ENCODE measurements around the gene DNASE1L2.
"Not testable (repeated sequence)": the region's sequence is repeated elsewhere in the genome, so short reads cannot be mapped to it uniquely, and the experiment has no call there.

DNASE1L2 gene, protein sequence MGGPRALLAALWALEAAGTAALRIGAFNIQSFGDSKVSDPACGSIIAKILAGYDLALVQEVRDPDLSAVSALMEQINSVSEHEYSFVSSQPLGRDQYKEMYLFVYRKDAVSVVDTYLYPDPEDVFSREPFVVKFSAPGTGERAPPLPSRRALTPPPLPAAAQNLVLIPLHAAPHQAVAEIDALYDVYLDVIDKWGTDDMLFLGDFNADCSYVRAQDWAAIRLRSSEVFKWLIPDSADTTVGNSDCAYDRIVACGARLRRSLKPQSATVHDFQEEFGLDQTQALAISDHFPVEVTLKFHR

DNA sequence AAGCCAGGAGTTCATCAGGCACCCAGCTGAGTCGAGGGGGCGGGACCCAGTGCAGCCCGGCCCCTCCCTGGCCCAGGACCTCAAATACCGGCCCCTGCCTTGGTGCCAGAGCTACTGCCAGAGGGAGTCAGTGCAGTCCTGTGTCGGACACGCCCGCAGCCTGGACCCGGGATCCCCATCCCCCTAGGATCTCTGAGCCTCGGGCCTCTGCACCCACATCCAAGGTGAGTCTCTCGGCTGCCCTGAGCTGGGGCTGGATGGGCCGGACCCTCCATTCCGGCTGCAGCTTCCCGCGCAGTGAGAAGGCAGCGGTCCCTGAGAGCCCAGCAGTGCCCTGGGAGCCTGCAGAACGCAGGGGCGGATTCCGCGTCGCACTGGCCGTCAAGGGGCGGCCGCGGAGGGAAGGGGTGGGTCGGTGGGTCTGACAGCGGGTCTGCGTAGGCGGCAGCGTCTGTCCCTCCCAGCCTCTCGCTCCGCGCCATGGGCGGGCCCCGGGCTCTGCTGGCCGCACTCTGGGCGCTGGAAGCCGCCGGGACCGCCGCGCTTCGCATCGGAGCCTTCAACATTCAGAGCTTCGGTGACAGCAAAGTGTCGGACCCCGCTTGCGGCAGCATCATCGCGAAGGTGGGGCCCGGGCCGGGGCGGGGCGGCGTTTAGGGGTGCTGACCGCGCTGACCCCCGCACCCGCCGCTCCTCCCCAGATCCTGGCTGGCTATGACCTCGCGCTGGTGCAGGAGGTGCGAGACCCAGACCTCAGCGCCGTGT is at the start of gene DNASE1L2:
DNASE1L2 (plus strand) TSS at position 108 of the 765 bp plus-strand sequence; CDS start at position 481, 373 bp downstream.
- DNase-seq (ENCODE audit: low read depth) = no peak

DNA sequence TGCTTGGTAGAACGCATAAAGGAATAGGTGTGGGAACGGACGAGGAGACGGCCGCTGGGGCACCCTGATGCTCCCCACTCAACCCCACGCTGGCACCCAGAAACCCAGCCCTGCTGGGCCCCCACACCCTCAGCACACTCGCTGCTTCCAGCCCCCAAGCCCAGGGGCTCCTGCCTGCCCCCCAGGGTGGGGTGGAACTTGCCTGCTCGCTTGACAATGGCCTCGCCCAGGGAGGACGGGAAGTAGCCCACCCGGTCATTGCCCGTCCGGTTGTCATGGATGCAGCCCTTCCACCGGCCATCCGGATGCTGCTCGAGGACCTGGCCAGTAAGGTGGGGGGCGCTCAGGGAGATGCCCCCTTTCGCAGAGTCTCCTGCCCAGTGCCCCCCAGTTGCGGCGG is 49.7 kb upstream of the DNASE1L2 start:
- no peak for DNase-seq (ENCODE audit: low read depth)

DNA sequence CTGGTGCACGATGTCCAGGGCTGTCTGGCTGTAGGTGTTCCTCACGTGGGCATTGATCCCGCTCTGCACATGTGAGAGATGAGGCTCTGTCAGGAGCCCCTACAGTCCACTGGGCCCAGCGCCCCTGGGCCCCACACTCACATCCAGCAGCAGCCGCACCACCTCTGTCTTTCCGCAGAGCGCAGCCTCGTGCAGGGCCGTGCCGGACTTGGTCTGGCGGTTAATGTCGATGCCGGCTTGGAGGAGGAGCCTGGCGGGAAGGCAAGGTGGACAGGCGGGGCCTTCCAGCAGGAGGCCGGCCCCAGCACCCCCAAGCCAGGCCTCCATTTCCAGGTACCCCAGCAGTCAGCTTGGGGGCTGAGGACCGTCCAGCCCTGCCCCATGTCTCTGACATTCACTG is 49.0 kb upstream of the DNASE1L2 start:
- DNase-seq (ENCODE audit: low read depth) = no peak

DNA sequence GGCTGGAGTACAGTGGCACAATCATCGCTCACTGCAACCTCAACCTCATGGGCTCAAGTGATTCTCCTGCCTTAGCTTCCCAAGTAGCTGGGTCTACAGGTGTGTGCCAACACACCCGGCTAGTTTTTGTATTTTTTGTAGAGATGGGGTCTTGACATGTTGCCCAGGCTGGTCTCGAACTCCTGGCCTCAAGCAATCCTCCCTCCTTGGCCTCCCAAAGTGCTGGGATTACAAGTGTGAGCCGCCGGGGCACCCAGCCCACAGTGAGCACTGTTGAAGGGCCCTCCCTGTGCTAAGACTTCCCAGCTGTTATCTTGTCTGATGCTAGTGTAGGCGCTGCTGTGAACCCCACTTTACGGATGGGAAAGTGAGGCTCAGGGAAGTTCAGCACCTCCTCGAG is 47.8 kb upstream of the DNASE1L2 start:
- no peak for DNase-seq (ENCODE audit: low read depth)

DNA sequence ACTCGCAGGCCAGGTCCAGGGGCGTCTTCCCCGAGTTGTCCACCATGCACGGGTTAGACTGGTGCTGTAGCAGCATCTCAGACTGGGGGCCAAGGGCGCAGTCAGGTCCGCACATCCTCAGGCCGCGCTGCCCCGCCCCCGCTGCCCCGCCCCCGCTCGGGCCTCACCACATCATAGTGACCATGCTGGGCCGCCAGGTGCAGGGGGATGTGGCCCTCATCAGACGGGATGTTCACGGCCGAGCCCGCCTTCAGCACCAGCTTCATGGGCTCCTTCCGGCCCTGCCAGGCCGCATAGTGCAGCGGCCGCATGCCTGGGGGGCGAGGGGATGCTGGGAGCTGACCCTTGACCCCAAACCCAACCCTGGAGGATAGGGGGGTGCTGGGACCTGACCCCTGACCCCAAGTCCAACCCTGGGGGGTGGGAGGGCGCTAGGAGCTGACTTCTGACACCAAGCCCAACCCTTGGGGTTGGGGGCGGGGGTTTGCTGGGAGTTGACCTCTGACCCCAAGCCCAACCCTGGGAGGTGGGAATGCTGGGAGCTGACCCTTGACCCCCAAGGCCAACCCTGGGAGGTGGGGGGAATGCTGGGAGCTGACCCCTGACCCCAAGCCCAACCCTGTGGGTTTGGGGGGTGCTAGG is 46.9 kb upstream of the DNASE1L2 start:
- no peak for DNase-seq (ENCODE audit: low read depth)

DNA sequence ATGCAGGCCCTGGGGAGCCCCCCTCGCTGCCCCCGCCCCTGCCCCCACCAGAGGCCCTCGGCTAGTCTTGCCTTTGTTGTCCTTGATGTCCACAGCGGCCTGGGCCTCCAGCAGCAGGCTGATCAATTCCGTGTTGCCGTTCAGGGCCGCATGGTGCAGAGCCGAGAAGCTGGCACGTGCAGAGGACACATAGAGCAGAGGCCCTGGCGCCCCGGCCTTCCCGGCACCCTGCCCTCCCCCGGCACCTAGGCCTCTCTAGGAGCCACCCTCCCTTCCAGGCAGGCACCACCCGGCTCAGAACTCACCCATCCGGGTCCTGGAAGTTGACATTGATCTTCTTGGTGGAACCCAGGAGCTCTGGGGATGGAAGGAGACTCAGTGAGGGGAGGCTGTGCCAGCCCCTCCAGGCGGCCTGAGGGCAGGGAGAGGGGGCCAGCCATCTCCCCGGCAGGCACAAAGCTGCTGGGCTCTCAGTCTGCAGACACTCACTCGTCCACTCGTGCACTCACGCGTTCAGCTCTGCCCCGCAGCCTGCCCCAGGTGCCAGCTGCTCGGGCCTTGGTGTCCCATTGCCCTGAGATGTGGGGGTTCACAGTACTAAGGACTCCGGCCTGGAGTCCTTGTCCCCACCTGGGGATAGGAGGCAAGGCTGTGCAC is 46.1 kb upstream of the DNASE1L2 start:
- no peak for DNase-seq (ENCODE audit: low read depth)

DNA sequence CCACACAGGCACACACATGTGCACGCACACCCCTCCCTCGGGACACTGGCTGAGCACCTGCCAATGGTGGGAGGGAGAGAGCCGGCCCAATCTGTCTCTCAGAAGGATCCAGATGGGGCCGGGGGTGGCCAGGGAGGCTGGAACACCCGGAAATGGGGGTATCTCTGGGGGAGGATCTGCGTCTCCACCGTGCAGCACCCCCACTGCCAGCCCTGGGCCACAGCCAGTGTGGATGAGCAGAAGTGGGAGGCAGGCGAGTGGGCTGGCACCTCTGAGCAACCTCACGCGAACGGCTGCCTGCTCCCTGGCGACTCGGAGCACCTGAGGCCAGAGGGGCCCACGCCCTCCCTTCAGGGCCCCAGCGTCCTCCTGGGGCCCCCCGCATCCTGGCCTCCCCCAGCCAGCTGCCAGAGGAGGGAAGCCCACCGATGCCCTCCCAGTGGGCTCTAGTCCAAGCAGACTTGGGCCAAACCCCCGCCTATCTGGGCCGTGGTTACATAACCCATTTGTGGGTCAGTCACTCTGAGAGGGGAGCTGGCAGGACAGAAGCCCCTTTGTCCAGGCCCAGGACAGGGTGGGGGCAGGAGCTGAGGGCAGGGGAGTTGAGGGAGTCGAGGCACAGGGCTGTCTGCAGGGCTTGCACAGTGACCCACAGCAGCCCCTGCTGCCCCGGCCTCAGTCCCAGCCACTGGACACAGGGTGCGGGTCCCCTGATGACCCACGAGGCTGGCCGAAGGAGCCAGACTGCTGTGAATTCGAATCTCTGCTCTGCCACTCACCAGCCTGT is 45.4 kb upstream of the DNASE1L2 start:
- DNase-seq (ENCODE audit: low read depth) = no peak

DNA sequence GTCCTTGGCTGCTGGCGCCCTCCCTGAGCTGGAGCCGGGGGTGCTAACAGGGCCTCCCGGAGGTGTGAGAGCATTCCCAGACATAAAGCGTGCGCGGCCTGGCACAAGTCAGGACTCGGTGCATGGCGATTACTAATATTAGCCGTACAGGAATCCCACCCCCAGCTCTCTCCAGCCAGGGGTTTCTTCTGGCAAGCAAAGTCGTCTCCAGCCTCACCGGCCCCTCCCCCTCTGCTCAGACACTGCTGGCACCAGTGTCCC is 44.9 kb upstream of the DNASE1L2 start:
- no peak for DNase-seq (ENCODE audit: low read depth)

DNA sequence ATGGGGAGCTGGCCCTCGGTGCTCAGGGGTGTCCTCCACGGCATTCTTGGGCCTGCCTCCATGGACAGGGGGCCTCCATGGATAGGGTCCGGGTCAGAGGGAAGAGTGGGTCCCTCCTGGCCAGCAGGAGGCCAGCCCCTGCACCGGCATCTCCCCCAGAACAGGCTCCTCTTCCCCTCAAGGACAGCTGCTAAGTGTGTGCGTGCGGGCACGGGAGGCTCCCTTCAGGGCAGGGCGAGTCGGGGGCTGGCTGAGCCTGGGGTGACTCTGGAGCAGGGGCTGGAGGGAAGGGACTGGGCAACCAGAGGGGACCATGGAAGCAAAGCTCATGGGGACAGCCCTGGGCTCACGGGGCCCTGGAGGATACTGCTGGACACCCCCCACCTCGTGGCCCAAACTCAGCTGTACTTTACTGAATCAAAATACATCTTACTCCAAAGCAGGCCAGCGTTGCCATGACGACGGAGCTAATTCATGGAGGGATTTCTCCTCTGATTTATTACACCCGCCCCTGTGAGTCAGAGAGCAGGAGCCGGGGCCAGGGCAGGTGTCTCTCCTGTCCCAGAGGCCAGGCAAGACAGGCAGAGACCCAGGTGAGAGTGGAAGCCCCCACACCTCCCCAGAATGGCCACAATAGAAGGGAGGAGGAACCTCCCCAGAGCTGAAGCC is 41.9 kb upstream of the DNASE1L2 start:
- no peak for DNase-seq (ENCODE audit: low read depth)

DNA sequence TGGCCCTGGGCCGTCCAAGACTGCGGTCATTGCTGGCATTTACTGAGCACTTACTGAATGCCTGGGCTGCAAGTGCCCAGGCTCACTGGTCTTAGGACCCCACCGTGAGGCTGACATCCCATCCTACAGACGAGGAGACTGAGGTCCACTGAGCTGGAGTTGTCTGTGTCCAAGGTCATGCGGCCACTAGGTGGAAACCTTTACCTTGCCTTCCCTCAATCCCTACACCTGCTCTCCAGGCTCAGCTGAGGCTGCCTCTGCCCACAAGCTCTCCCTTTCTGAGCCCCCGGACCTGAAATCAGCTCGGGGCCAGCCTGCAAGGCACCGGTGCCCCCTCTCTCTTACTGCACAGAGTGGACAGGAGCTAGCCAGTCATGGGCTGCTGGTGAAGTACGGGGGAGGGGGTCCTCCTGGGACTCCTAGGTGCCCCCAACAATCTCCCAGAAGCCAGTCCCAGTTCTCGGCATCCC is 41.4 kb upstream of the DNASE1L2 start:
- DNase-seq (ENCODE audit: low read depth) = no peak

DNA sequence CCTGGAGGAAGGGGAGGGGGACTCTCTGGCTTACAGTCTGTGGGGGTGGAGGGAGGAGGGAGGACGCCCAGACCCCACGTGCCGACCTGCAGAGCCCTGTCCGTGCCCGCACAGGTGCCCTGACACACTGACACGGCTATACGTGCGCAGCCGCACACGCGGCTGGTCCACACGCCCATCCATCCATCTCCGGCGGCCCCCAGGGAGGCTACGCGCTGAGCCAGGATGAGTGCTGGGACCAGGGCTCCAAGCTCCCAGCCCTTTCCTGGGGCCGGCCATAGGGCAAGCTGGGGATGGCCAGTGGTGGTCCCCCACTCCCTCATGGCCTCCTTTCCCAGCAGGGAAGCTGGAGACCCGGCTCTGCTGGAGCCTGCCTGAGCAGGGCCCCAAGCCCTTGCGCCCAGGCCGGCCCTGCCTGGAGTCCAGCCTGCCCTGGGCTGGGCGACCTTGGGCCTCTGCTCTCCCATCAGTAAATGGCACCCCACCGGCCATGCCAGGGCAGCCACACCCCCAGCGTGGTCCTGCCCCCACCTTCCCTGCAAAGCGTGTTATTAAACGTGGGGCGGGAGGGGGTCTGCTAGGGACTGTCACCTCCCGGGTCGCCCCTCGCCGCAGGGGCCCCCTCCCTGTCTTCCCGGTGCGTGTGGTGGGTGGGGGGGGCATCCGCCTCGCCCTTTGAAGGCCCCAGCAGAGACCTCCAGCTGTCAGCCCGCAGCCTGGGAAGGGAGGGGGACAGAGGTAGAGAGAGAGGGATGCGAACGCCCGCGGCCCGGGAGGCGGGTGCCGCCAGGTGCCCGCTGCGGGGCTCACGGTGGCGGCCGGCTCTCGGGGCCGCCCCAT is 40.7 kb upstream of the DNASE1L2 start:
- DNase-seq (ENCODE audit: low read depth) = no peak

DNA sequence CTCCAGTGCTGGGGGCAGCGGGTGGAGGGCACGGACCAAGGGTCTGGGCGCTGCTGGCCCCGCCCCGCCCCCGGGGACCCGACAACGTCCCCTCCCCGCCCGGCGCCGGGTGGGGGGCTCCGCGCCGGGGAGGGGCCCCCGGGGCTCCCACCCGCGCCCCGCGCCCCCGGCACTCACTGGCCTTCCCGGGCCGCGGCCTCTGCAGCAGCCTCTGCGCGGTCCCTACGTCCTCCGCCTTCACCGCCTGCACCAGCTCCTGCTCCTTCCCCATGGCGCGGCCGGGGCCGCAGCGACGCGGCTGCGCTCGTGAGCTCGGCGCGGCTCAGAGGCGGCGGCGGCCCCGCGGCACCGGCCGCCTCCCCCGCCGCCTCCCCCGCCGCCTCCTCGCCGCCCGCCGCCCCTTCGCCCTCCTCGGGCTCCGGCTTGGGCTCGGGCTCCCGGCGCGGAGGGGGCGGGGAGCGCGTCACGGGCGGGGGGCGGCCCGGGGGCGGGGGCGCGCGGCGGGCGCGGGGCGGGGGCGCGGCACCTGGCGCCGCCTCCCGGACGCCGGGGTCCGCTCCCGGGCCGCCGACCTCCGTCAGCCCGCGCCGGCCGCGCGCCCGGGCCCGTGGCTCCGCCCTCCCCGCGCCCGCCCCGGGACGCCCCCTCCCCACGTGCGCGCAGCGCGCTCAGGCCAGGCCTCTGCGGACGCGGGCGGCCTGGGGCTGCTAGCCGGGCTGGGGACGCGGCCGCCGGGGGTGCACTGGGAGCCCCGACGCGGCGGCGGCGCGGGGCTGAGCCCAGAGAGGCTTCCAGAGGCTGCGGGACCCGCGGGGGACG is 39.9 kb upstream of the DNASE1L2 start, which contains the start of gene CASKIN1:
CASKIN1 (minus strand) TSS at position 444 of the 819 bp plus-strand sequence; CDS start at position 271, 173 bp downstream.
- no peak for DNase-seq (ENCODE audit: low read depth)

DNA sequence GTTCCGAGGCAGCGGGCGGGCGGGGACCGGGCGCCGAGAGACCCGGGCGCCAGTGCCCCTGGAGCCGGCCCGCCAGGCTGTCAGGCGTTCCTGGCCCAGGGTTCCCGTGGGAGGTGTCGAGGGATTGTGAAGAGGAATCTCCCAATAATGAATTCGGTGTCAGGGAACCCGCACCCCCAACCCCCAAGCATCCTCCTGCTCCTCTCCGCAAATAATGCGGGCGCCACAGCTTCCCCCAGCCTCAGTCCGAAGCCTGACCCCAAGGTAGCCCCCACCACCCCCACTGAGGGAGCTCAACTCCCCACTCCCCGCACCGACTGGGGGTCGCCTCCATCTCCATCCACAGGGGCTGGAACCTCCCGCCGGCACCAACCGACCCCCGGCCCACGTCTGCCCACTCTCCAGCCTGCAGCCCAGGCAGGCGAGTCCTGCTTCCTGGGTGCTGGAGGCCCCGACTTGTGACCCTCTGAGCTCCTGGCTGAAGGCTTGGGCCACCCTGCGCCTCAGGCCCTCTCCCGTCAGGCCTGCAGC is 39.2 kb upstream of the DNASE1L2 start:
- DNase-seq (ENCODE audit: low read depth) = no peak

DNA sequence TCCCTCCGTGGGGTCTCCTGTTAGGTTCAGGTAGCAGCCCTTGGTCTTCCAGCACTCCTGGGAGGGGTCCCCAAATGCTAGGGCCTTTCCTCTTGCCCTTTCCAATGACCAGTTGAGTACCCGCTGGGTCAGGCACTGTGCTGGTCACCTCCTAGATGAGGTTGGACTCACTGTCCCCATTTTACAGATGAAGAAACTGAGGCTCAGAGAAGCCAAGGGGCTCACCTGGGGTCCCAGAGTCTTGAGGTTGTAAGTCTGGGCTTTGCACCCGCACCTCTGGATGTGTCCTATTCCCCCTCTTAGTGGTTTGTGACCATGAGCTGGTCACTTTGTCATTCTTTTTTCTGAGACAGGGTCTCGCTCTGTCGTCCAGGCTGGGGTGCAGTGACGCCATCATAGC is 38.5 kb upstream of the DNASE1L2 start:
- no peak for DNase-seq (ENCODE audit: low read depth)

DNA sequence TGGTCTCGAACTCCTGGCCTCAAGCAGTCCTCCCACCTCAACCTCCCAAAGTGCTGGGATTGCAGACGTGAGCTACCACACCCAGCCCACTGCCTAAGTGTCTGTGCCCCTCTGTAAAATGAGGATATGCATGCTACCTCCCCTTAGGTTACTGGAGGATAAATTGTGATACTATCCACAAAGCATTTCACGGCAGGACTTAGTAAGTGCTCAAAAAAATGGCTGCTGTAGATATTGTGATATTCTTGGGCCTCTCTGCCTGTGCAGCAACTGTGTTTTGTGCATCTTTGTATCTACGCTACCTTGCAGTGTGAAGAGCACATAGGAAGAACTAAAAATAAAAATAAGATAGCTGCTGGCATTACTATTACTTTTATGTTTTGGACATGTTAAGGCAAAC is 38.0 kb upstream of the DNASE1L2 start:
- DNase-seq (ENCODE audit: low read depth) = no peak

DNA sequence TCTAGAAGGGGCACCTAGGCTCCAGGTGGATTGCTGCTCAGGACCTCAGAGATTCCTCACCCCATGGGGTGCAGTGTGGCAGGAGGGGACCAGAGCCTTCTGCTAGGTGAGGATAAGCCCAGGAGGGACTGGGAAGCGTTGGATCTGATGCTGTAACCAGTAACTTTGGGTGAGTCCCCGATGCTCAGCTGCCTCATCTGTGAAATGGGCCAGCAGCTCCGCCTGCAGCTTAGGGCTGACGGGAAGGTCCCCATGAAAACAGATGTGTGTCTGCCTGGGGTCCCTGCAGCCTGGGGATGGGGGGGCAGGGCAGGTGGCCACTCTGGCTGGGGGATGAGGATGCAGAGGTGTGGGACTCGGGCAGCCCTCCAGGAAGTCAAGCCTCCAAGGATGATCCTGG is 37.1 kb upstream of the DNASE1L2 start:
- no peak for DNase-seq (ENCODE audit: low read depth)

DNA sequence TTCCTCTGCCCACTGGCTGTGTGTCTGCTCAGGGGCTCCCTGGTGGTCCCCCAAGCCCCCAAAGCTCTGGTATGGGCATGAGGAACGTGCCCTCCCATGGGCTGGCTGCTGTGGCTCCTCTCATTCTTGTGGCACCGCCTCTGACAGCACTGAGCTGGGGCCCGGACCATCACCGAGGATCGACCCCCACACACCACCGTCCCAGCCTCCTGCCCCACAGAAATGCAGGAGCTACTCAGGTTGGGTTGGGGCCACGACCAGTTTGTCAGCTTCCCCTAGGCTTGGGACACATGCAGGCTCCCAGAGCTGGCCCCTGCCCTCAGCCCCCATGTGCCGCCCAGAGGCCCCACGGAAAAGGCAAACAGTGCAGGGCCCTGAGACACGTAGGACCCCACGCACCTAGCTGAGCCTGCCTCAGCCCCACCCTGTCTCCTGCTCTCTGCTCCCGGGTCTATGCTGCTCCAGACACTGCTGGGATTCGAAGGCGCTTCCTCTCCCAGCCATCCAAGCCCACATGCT is 36.6 kb upstream of the DNASE1L2 start:
- no peak for DNase-seq (ENCODE audit: low read depth)

DNA sequence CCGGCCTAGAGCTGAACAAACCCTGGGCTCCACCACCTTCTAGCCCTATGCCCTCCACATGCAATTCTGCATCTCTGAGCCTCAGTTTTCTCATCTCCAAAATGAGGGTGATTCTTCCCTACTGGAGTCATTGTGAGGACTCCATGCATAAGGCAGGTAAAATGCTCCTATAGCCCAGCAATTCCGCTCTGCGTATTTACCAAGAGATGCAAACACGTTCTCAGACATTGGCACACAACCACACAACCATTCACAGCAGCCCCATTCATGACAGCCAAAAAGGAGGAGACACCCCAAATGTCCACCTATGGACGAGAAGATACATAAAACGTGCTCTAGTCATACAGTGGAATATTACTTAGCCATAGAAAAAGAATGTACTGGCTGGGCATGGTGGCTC is 35.9 kb upstream of the DNASE1L2 start:
- DNase-seq (ENCODE audit: low read depth) = no peak

DNA sequence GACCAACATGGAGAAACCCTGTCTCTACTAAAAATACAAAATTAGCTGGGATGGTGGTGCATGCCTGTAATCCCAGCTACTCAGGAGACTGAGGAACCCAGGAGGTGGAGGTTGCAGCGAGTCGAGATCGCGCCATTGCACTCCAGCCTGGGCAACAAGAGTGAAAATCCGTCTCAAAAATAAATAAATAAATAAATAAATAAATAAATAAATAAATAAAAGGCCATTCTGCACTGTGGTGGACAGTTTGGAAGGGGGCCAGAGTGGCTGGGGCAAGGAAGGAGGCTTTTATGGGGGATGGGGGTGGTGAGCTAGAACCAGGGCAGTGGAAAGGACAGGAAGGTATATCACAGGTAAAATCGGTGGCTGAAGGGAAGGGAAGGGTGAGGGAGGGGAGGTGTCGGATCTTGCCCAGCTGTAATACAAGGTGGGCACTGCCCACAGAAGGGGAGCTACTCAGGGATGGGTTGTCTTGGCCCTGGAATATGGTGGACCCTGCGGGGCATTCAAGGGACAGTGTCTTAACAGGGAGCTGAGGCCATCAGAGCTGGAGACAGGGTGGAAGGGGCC is 33.0 kb upstream of the DNASE1L2 start:
- not testable (repeated sequence) for DNase-seq (ENCODE audit: low read depth)

All from stimulated activated CD8-positive, alpha-beta memory T cell treated with anti-CD3 and anti-CD28 coated beads, Interleukin-7, amount 100 ng/mL, for 24 hours (primary cell).